Mucosa of descending colon (tissue), 3 donors: ENCODE data around the gene SLC35E1. TPM values are rescaled to one million over a fixed set of nuclear protein-coding genes. Genes with fewer than 3 reads are reported as not detected.

Experiments used
- ATAC-seq: fragments of 200-7000 bp; cut with Tn5 transposase; one replicate; pipeline ENCODE4 v1.9.1; 2020; ENCODE audit warnings: mild to moderate bottlenecking, moderate library complexity
- DNase-seq, 3 donors: peaks; one replicate each; pipeline ENCODE4 v3.0.0-alpha.2; 2020
- H3K36me3 ChIP-seq: fragments of 200-600 bp; one replicate; pipeline ENCODE4 v1.8.0; 2021; ENCODE audit warnings: low read depth, mild to moderate bottlenecking
- H3K4me1 ChIP-seq: fragments of 200-600 bp; one replicate; pipeline ENCODE4 v1.8.0; 2021; ENCODE audit warnings: low read depth, mild to moderate bottlenecking
- H3K4me3 ChIP-seq: fragments of 200-600 bp; one replicate; pipeline ENCODE4 v1.8.0; 2021; ENCODE audit warnings: mild to moderate bottlenecking
- H3K9me3 ChIP-seq: fragments of 200-600 bp; one replicate; pipeline ENCODE4 v1.8.0; 2021; ENCODE audit warnings: mild to moderate bottlenecking
- intact Hi-C, 2 donors: fragments of 100-400 bp; cut with DNase I in 1 of 2; cut with micrococcal nuclease in 1 of 2; formaldehyde crosslinking; loops; one replicate each; pipeline versions ENCODE4 v1.11.0 to v1.11.1; 2022; cut with DNase I, micrococcal nuclease
- total RNA-seq, 3 donors: library from RNA; stranded (reverse); fragmentation: NEBNext Ultra II Directional in 2 of 3; extraction: Animal tissue kit (Norgen Biotek cat#: 25700) in 2 of 3; gene quantifications; one replicate each; pipeline versions ENCODE4 v1.2.1 to v1.2.4, GENCODE V29; 2021 to 2023
- TF ChIP-seq, protein P1 (sequence below): fragments of 200-600 bp; IDR thresholded peaks from one replicate; pipeline ENCODE4 v1.8.0; 2022; ENCODE audit warnings: antibody characterized with exemption, mild to moderate bottlenecking
- donor health status: DM: no; HTN: no; CAD: no; lungs with moderate emphysema.
- donor health status: DM: no; HTN: no; CAD: no.
- donor health status: DM: no; HTN: yes; CAD: no.

Gene SLC35E1
- total RNA-seq, 3 donors from 2014 or later: 34.6 to 45.8 (median 44.0) TPM

DNA sequence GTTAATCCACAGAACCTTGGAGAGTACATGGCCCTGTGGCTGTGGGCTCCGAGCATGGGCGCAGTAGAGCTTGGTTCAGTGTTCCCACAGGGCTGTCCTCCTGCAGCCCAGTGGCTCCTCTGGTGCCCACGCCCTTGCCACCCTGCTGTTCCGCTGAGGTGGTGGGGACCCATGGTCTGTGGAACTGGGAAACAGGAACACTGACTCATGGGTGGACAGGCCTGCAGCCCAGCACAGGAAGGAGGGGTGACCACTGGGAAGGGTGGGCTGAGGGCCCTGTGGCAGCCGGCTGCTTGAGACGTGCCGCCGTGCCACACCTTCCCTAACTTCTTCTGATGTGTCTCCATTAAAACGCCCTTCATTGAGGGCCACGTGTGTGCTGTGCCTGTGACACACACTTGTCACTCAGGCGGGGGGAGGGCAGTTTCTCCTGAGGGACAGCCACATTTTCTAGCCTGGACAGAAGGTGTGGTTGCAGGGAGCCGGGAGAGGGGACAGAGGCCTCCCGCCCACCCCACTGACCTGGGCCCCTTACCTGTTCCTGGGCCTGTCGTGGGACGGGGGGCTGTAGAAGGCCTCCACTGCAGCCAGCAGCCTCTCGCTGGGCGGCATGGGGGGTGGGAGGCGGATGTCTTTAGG is 51.1 kb downstream of the SLC35E1 start:
- no peaks in the 10 kb centered on the region for H3K4me1 ChIP-seq
- H3K9me3 ChIP-seq: no peaks in the 10 kb centered on the region
- DNase-seq (no peak), ATAC-seq (no peak)
- TF ChIP-seq, protein P1, sequence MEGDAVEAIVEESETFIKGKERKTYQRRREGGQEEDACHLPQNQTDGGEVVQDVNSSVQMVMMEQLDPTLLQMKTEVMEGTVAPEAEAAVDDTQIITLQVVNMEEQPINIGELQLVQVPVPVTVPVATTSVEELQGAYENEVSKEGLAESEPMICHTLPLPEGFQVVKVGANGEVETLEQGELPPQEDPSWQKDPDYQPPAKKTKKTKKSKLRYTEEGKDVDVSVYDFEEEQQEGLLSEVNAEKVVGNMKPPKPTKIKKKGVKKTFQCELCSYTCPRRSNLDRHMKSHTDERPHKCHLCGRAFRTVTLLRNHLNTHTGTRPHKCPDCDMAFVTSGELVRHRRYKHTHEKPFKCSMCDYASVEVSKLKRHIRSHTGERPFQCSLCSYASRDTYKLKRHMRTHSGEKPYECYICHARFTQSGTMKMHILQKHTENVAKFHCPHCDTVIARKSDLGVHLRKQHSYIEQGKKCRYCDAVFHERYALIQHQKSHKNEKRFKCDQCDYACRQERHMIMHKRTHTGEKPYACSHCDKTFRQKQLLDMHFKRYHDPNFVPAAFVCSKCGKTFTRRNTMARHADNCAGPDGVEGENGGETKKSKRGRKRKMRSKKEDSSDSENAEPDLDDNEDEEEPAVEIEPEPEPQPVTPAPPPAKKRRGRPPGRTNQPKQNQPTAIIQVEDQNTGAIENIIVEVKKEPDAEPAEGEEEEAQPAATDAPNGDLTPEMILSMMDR: no peak
- peaks cover 10% of the 10 kb centered on the region for H3K36me3 ChIP-seq
- intact Hi-C loops: no loop called here
- H3K4me3 ChIP-seq: no peak overlapping the region

DNA sequence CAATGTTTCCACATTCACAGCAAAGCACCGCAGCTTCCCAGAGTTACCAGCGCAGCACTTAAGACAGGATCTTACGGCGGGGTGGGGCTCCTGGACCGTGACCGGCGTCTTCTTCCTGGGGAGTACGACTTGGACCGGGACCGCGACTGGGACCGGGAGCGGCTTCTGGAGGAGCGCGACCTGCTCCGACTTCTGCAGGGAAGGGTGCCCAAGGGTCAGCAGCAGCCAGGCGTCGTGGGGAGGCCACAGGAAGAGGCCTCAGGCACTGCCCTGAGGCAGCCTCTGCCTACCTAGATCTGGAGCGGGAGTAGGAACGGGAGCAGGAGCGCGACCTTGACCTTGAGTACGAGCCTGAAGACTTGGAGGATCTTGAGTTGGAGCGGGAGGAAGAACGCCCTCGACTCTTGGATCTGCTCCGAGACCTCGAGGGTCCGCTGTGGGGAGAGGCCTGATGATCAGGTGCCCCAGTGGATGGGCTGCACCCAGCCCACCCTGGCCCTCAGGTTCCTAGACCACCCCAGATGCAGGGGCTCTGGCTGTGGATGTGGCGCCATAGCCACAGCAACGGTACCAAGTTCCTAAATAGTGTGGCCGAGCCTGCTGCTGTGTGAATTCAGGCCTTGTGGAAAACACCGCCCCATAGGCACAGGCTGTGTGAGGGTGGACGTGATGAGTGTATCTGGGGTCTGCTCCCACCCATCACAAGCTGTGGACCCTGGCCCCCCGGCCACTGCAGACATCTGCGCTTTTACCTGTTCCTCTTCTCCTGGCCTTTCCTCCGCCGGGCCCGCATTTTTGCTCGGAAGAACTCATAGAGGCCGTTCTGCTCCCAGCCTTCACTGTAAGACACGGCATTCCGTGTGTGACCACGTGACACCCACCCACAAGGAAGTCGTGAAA is 51.9 kb downstream of the SLC35E1 start:
- no peak for ATAC-seq
- intact Hi-C loops: no loop called here

DNA sequence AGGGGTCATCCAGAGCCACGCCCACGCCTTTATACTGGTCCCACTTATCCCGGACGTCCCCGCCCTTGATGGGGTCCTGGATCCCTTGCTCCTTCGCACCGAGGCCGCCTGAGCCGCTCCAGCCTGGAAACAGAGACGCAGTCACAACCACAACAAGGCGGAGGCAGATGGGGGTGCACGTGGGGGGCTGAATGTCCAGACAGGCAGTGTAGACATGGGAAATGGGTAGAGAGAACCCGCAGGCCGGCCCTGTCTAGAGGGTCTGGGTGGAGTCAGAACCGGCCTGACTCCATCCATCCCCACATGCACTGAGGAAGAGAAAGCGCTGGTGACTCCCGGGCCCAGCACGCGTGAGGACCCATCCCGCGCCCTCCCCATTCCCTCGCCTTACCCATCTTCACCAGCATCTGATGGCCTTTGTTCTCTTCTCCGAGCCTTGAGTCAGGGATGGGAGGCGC is 53.0 kb downstream of the SLC35E1 start:
- TF ChIP-seq, protein P1: no peak
- peaks cover 10% of the 10 kb centered on the region for H3K36me3 ChIP-seq
- no peaks in the 10 kb centered on the region for H3K9me3 ChIP-seq
- DNase-seq: no peak
- no peak overlapping the region for H3K4me3 ChIP-seq
- intact Hi-C loops: no loop called here
- no peak for ATAC-seq
- no peaks in the 10 kb centered on the region for H3K4me1 ChIP-seq

More for the DNA sequence above, 51.9 kb downstream of the SLC35E1 start:
- Histone ChIP-seq H3K36me3 (peaks cover 10% of the 10 kb centered on the region), H3K4me1 (no peaks in the 10 kb centered on the region), H3K9me3 (no peaks in the 10 kb centered on the region), H3K4me3 (no peak overlapping the region)
- TF ChIP-seq, protein P1: no peak
- no peak for DNase-seq

DNA sequence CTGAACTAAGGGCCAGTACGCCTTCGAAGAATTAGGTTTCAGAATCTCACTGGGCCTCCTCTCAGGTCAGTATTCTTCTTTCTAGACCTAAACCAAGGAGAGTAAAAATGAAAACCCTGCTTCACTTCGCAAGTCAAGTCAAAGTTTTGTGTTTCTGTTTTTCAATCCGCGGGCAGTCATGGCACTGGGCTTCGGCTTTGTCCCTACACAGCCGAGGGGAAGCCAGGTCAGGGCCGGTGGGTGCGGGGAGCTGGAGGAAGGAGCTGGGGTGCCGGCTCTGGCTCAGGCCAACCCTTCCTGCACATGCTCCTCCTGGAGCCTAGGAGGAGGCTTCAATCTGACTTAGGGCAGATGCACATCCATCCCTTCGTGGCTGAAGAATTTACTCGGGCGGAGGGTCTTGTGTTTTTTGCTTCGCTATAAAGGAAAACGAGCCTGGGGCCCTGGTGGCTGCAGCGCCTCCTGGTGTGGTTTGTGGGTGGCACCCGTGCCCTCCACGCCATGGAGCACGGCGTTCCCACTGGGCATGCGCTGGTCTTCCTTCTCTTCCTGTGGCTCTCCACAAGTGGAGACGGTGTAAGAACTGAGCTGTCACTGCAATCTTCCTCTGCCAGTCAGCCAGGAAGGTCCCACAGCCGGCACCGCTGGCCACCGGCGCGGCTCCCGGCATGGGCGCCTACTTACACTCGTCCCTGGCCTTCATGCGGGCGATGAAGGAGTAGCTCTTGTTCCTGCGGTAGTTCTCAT is 53.6 kb downstream of the SLC35E1 start:
- TF ChIP-seq, protein P1: no peak
- Histone ChIP-seq H3K36me3 (peaks cover 10% of the 10 kb centered on the region), H3K9me3 (no peaks in the 10 kb centered on the region), H3K4me1 (no peaks in the 10 kb centered on the region), H3K4me3 (no peak overlapping the region)
- intact Hi-C loops: no loop called here
- DNase-seq (no peak), ATAC-seq (no peak)

DNA sequence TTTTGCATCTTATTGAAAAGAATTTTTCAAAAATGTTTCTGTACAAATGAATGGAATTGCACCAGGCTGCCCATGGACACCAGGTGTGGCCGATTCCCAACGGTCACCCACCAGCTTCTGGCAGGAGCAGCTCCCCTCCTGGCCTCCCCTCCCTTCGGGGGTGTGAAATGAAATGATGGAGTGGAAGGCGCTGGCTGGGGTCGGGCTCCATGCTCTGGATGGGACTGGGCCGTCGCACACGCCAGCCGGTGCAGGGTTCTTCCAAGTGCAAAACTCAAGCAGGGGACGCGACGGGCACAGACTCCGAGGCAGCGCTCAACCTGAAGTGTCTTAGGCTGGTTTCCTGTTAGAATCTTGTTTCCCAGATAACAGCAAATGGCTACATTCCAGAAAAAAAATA is 54.2 kb downstream of the SLC35E1 start:
- Histone ChIP-seq H3K4me1 (no peaks in the 10 kb centered on the region), H3K36me3 (peaks cover 10% of the 10 kb centered on the region), H3K9me3 (no peaks in the 10 kb centered on the region), H3K4me3 (no peak overlapping the region)
- DNase-seq (no peak), ATAC-seq (no peak)
- TF ChIP-seq, protein P1: no peak
- intact Hi-C loops: no loop called here
